GM23338 (cell line): ENCODE results near the gene ZNRF1. TPM values are rescaled to one million over a fixed set of nuclear protein-coding genes. Genes with fewer than 3 reads are reported as not detected.

Experiments used
- ATAC-seq: fragments of 200-7000 bp; cut with Tn5 transposase; 3 replicates; pipeline ENCODE4 v1.9.1; 2020
- DNase-seq: peaks from one replicate; pipeline ENCODE4 v3.0.0-alpha.2; 2015; ENCODE audit warnings: low spot score
- H2AFZ ChIP-seq: fragments of 200-600 bp; sonication (generic); 2 replicates; pipeline ENCODE4 v1.8.0; 2016; ENCODE audit warnings: antibody characterized with exemption, mild to moderate bottlenecking, moderate library complexity
- H3F3A ChIP-seq: fragments of 200-600 bp; sonication (generic); replicated peaks from 2 replicates; pipeline ENCODE4 v1.8.0; 2017; ENCODE audit warnings: antibody characterized with exemption, mixed run types, low read depth
- H3K27ac ChIP-seq: fragments of 200-600 bp; sonication (generic); 2 replicates; pipeline ENCODE4 v1.6.1; 2016; ENCODE audit warnings: low read depth
- H3K27me3 ChIP-seq: fragments of 200-600 bp; sonication (generic); 2 replicates; pipeline ENCODE4 v1.8.0; 2016; ENCODE audit warnings: mild to moderate bottlenecking, mixed run types, moderate library complexity; ENCODE audit not compliant: insufficient read depth
- H3K36me3 ChIP-seq: fragments of 200-600 bp; sonication (generic); 2 replicates; pipeline ENCODE4 v1.8.0; 2016; ENCODE audit warnings: mild to moderate bottlenecking; ENCODE audit not compliant: insufficient read depth
- H3K4me1 ChIP-seq: fragments of 200-600 bp; sonication (generic); 2 replicates; pipeline ENCODE4 v1.8.0; 2016; ENCODE audit warnings: mild to moderate bottlenecking, moderate library complexity; ENCODE audit not compliant: insufficient read depth
- H3K4me2 ChIP-seq: fragments of 200-600 bp; sonication (generic); 2 replicates; pipeline ENCODE4 v1.7.1; 2017; ENCODE audit warnings: mixed run types
- H3K4me3 ChIP-seq: fragments of 200-600 bp; sonication (generic); 2 replicates; pipeline ENCODE4 v1.6.1; 2016; ENCODE audit warnings: mixed run types
- H3K79me2 ChIP-seq: fragments of 200-600 bp; sonication (generic); replicated peaks from 2 replicates; pipeline ENCODE4 v1.8.0; 2017; ENCODE audit warnings: mild to moderate bottlenecking; ENCODE audit not compliant: insufficient read depth
- H3K9me2 ChIP-seq: fragments of 200-600 bp; sonication (generic); 2 replicates; pipeline ENCODE4 v1.8.0; 2017; ENCODE audit not compliant: insufficient read depth
- H4K20me1 ChIP-seq: fragments of 200-600 bp; sonication (generic); replicated peaks from 2 replicates; pipeline ENCODE4 v1.8.0; 2017; ENCODE audit warnings: mild to moderate bottlenecking; ENCODE audit not compliant: insufficient read depth
- H3K27ac Mint-ChIP-seq: 2 replicates; pipeline ENCODE4 v1.8.0; 2020; ENCODE audit warnings: inconsistent platforms, mild to moderate bottlenecking, moderate library complexity, mixed read lengths
- H3K27me3 Mint-ChIP-seq: 3 replicates; pipeline ENCODE4 v1.8.0; 2022; ENCODE audit warnings: low read depth, mild to moderate bottlenecking, moderate library complexity, mixed read lengths, inconsistent platforms; ENCODE audit not compliant: insufficient read depth, poor library complexity
- H3K36me3 Mint-ChIP-seq: 3 replicates; pipeline ENCODE4 v1.8.0; 2021; ENCODE audit warnings: low read depth, mild to moderate bottlenecking, inconsistent platforms, moderate library complexity, mixed read lengths
- H3K4me1 Mint-ChIP-seq: 3 replicates; pipeline ENCODE4 v1.8.0; 2020; ENCODE audit warnings: mild to moderate bottlenecking, inconsistent platforms, mixed read lengths
- H3K4me3 Mint-ChIP-seq: 3 replicates; pipeline ENCODE4 v1.8.0; 2021; ENCODE audit warnings: moderate library complexity, mild to moderate bottlenecking, inconsistent platforms, mixed read lengths
- H3K9me3 Mint-ChIP-seq: 3 replicates; pipeline ENCODE4 v1.8.0; 2020; ENCODE audit warnings: moderate library complexity, mild to moderate bottlenecking, inconsistent platforms, mixed read lengths
- CREB1 ChIP-seq: fragments of 250-450 bp; sonication (Bioruptor Pico); IDR thresholded peaks from 2 replicates; pipeline ENCODE4 v1.5.0; 2020; ENCODE audit warnings: low read depth, mild to moderate bottlenecking, moderate library complexity
- EZH2phosphoT487 ChIP-seq: fragments of 200-600 bp; sonication (generic); IDR thresholded peaks from one replicate; pipeline ENCODE4 v1.8.1; 2018; ENCODE audit warnings: antibody characterized with exemption; ENCODE audit not compliant: unreplicated experiment
- NANOG ChIP-seq: IDR thresholded peaks from 2 replicates; pipeline ENCODE4 v1.6.1; 2016; ENCODE audit warnings: antibody characterized with exemption, borderline replicate concordance
- STAT1 ChIP-seq: IDR thresholded peaks from one replicate; pipeline ENCODE4 v1.6.1; 2016; ENCODE audit warnings: antibody characterized with exemption; ENCODE audit not compliant: unreplicated experiment
- ZNF114 ChIP-seq: fragments of 250-450 bp; sonication (Bioruptor Pico); IDR thresholded peaks from 2 replicates; pipeline ENCODE4 v1.5.0; 2020; ENCODE audit warnings: mild to moderate bottlenecking, moderate library complexity
- ZNF331 ChIP-seq: fragments of 250-450 bp; sonication (Bioruptor Pico); IDR thresholded peaks from 2 replicates; pipeline ENCODE4 v1.5.0; 2020; ENCODE audit warnings: low read depth, mild to moderate bottlenecking, moderate library complexity
- ZNF462 ChIP-seq: fragments of 250-450 bp; sonication (Bioruptor Pico); IDR thresholded peaks from 2 replicates; pipeline ENCODE4 v1.5.0; 2020; ENCODE audit warnings: mild to moderate bottlenecking, moderate library complexity
- polyA plus RNA-seq: library from polyadenylated mRNA; unstranded; fragments of >200 nt; fragmentation: Nextera tagmentation; extraction: Ambion mirVana; gene quantifications from 2 replicates; pipeline ENCODE4 v1.2.1, GENCODE V29; 2016
- total RNA-seq: library from RNA; depleted of rRNA; stranded (reverse); fragments of >200 nt; shearing (Covaris generic); gene quantifications from 2 replicates; pipeline ENCODE4 v1.2.3, GENCODE V29; 2014
- TF ChIP-seq, protein P1 (sequence below), 2 experiments: fragments of 200-600 bp in 1 of 2; sonication (generic) in 1 of 2; conservative IDR thresholded peaks; 2 replicates each; pipeline versions ENCODE4 v1.5.1 to v1.6.1; 2016 to 2017; ENCODE audit warnings: antibody characterized with exemption in 2 of 2, low read depth in 2 of 2, mild to moderate bottlenecking in 2 of 2, moderate library complexity in 1 of 2
- TF ChIP-seq, protein P2 (sequence below): IDR thresholded peaks from one replicate; pipeline ENCODE4 v1.6.1; 2018; ENCODE audit warnings: antibody characterized with exemption; ENCODE audit not compliant: unreplicated experiment
- TF ChIP-seq, protein P3 (sequence below): IDR thresholded peaks from 2 replicates; pipeline ENCODE4 v1.6.1; 2016; ENCODE audit warnings: antibody characterized with exemption

ZNRF1 gene
- total and polyA plus RNA-seq, 2 experiments from 2014 or later = 22.4 to 42.1 TPM

- Mint-ChIP-seq H3K4me3 (no peak overlapping the region), H3K27ac (no peak overlapping the region), H3K9me3 (no peaks in the 10 kb centered on the region), H3K36me3 (peaks cover 62% of the 10 kb centered on the region), H3K4me1 (no peaks in the 10 kb centered on the region), H3K27me3 (peaks cover 4% of the 10 kb centered on the region)
- Histone ChIP-seq H3K36me3 (peaks cover 4% of the 10 kb centered on the region), H3K27ac (no peak overlapping the region), H3K79me2 (no peaks in the 10 kb centered on the region; the same call in 1 of the 2 replicates), H3F3A (no peaks in the 10 kb centered on the region), H3K4me3 (no peak overlapping the region), H4K20me1 (no peaks in the 10 kb centered on the region; the same call in 1 of the 2 replicates), H3K4me2 (no peak overlapping the region), H2AFZ (no peak overlapping the region), H3K4me1 (no peaks in the 10 kb centered on the region), H3K27me3 (no peaks in the 10 kb centered on the region), H3K9me2 (no peaks in the 10 kb centered on the region)
- TF ChIP-seq STAT1 (no peak), ZNF331 (CRISPR knock-in tag) (no peak), CREB1 (no peak), NANOG (no peak), ZNF462 (no peak), EZH2phosphoT487 (no peak), ZNF114 (CRISPR knock-in tag) (no peak)
- TF ChIP-seq, protein P1, sequence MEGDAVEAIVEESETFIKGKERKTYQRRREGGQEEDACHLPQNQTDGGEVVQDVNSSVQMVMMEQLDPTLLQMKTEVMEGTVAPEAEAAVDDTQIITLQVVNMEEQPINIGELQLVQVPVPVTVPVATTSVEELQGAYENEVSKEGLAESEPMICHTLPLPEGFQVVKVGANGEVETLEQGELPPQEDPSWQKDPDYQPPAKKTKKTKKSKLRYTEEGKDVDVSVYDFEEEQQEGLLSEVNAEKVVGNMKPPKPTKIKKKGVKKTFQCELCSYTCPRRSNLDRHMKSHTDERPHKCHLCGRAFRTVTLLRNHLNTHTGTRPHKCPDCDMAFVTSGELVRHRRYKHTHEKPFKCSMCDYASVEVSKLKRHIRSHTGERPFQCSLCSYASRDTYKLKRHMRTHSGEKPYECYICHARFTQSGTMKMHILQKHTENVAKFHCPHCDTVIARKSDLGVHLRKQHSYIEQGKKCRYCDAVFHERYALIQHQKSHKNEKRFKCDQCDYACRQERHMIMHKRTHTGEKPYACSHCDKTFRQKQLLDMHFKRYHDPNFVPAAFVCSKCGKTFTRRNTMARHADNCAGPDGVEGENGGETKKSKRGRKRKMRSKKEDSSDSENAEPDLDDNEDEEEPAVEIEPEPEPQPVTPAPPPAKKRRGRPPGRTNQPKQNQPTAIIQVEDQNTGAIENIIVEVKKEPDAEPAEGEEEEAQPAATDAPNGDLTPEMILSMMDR (conservative IDR thresholded peaks at IDR 0.05; ENCODE audit: low read depth in 2 of 2) = no peak
- TF ChIP-seq, protein P2, sequence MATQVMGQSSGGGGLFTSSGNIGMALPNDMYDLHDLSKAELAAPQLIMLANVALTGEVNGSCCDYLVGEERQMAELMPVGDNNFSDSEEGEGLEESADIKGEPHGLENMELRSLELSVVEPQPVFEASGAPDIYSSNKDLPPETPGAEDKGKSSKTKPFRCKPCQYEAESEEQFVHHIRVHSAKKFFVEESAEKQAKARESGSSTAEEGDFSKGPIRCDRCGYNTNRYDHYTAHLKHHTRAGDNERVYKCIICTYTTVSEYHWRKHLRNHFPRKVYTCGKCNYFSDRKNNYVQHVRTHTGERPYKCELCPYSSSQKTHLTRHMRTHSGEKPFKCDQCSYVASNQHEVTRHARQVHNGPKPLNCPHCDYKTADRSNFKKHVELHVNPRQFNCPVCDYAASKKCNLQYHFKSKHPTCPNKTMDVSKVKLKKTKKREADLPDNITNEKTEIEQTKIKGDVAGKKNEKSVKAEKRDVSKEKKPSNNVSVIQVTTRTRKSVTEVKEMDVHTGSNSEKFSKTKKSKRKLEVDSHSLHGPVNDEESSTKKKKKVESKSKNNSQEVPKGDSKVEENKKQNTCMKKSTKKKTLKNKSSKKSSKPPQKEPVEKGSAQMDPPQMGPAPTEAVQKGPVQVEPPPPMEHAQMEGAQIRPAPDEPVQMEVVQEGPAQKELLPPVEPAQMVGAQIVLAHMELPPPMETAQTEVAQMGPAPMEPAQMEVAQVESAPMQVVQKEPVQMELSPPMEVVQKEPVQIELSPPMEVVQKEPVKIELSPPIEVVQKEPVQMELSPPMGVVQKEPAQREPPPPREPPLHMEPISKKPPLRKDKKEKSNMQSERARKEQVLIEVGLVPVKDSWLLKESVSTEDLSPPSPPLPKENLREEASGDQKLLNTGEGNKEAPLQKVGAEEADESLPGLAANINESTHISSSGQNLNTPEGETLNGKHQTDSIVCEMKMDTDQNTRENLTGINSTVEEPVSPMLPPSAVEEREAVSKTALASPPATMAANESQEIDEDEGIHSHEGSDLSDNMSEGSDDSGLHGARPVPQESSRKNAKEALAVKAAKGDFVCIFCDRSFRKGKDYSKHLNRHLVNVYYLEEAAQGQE = no peak
- TF ChIP-seq, protein P3, sequence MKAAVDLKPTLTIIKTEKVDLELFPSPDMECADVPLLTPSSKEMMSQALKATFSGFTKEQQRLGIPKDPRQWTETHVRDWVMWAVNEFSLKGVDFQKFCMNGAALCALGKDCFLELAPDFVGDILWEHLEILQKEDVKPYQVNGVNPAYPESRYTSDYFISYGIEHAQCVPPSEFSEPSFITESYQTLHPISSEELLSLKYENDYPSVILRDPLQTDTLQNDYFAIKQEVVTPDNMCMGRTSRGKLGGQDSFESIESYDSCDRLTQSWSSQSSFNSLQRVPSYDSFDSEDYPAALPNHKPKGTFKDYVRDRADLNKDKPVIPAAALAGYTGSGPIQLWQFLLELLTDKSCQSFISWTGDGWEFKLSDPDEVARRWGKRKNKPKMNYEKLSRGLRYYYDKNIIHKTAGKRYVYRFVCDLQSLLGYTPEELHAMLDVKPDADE = no peak
- ATAC-seq = no peak
- DNase-seq = no peak
Measured at GRCh38 chr16:74949309-74949708, 49.5 kb upstream of the ZNRF1 start.
